ENCODE measurements around the gene MTFR1L.

MTFR1L gene

GRCh38 chr1:25816112-25816718 lies 3.5 kb upstream of the MTFR1L start:
- no peaks in the 10 kb centered on the region for H3K9me3 Mint-ChIP-seq
- peak overlapping the region in 1 of 2 donors; percentile 54 for H3K27ac Mint-ChIP-seq

GRCh38 chr1:25817840-25818501 lies 1.8 kb upstream of the MTFR1L start:
- H3K4me1 Mint-ChIP-seq (ENCODE audit: low read depth in 2 of 2): peaks cover 23 to 34% of the 10 kb centered on the region in 2 donors
- H3K36me3 Mint-ChIP-seq (ENCODE audit: insufficient read depth): peaks cover 28% of the 10 kb centered on the region
- no peaks in the 10 kb centered on the region for H3K27me3 Mint-ChIP-seq
- ATAC-seq (replicated peaks) (no peak), DNase-seq (no peak)
- peak overlapping the region in 1 of 2 donors; percentile 57 for H3K27ac Mint-ChIP-seq
- peak overlapping the region; percentile 90 to 93 for H3K4me3 Mint-ChIP-seq
- no peaks in the 10 kb centered on the region for H3K9me3 Mint-ChIP-seq

More at GRCh38 chr1:25816112-25816718, 3.5 kb upstream of the MTFR1L start:
- ATAC-seq (replicated peaks): no peak
- Mint-ChIP-seq H3K36me3 (ENCODE audit: insufficient read depth) (peaks cover 23% of the 10 kb centered on the region), H3K4me1 (ENCODE audit: low read depth in 2 of 2) (peaks cover 14 to 23% of the 10 kb centered on the region in 2 donors), H3K27me3 (no peaks in the 10 kb centered on the region), H3K4me3 (no peak overlapping the region)
- no peak for DNase-seq

- Mint-ChIP-seq H3K36me3 (ENCODE audit: insufficient read depth) (peaks cover 28% of the 10 kb centered on the region), H3K4me1 (ENCODE audit: low read depth in 2 of 2) (peaks cover 23 to 34% of the 10 kb centered on the region in 2 donors), H3K27ac (peak overlapping the region in 1 of 2 donors; percentile 94), H3K27me3 (no peaks in the 10 kb centered on the region), H3K4me3 (peak overlapping the region; percentile 90 to 93), H3K9me3 (no peaks in the 10 kb centered on the region)
- DNase-seq (no peak), ATAC-seq (replicated peaks) (no peak)
Measured at GRCh38 chr1:25818569-25818968, 1.2 kb upstream of the MTFR1L start.

- H3K9me3 Mint-ChIP-seq: no peaks in the 10 kb centered on the region
- H3K36me3 Mint-ChIP-seq (ENCODE audit: insufficient read depth): peaks cover 26% of the 10 kb centered on the region
- peaks cover 23 to 34% of the 10 kb centered on the region in 2 donors for H3K4me1 Mint-ChIP-seq (ENCODE audit: low read depth in 2 of 2)
- ATAC-seq (replicated peaks) (peak; percentile 62), DNase-seq (peak; percentile 65 to 72 (median 67))
- peak overlapping the region; percentile 90 to 93 for H3K4me3 Mint-ChIP-seq
- H3K27ac Mint-ChIP-seq: peak overlapping the region; percentile 94 to 96
- no peaks in the 10 kb centered on the region for H3K27me3 Mint-ChIP-seq
Measured at GRCh38 chr1:25820247-25821111, 725 bp downstream of the MTFR1L start.

- H3K4me1 Mint-ChIP-seq (ENCODE audit: low read depth in 2 of 2): peaks cover 23 to 34% of the 10 kb centered on the region in 2 donors
Measured at GRCh38 chr1:25821112-25821476, 1.3 kb downstream of the MTFR1L start.

GRCh38 chr1:25821630-25822091 lies 1.9 kb downstream of the MTFR1L start:
- peaks cover 29% of the 10 kb centered on the region for H3K36me3 Mint-ChIP-seq (ENCODE audit: insufficient read depth)
- H3K9me3 Mint-ChIP-seq: no peaks in the 10 kb centered on the region
- no peak for DNase-seq
- H3K4me3 Mint-ChIP-seq: peak overlapping the region; percentile 90 to 93
- H3K27ac Mint-ChIP-seq: peak overlapping the region; percentile 94 to 96
- no peak for ATAC-seq (replicated peaks)
- no peaks in the 10 kb centered on the region for H3K27me3 Mint-ChIP-seq
- peaks cover 23 to 34% of the 10 kb centered on the region in 2 donors for H3K4me1 Mint-ChIP-seq (ENCODE audit: low read depth in 2 of 2)

More at GRCh38 chr1:25821112-25821476, 1.3 kb downstream of the MTFR1L start:
- H3K27ac Mint-ChIP-seq: peak overlapping the region; percentile 94 to 96
- no peak for ATAC-seq (replicated peaks)
- H3K36me3 Mint-ChIP-seq (ENCODE audit: insufficient read depth): peaks cover 29% of the 10 kb centered on the region
- DNase-seq: no peak
- H3K9me3 Mint-ChIP-seq: no peaks in the 10 kb centered on the region
- H3K27me3 Mint-ChIP-seq: no peaks in the 10 kb centered on the region
- peak overlapping the region; percentile 90 to 93 for H3K4me3 Mint-ChIP-seq

GRCh38 chr1:25825605-25826004 lies 5.9 kb downstream of the MTFR1L start:
- Mint-ChIP-seq H3K27ac (no peak overlapping the region), H3K4me3 (no peak overlapping the region), H3K9me3 (no peaks in the 10 kb centered on the region), H3K4me1 (ENCODE audit: low read depth in 2 of 2) (peaks cover 17 to 18% of the 10 kb centered on the region in 2 donors), H3K36me3 (ENCODE audit: insufficient read depth) (peaks cover 45% of the 10 kb centered on the region), H3K27me3 (no peaks in the 10 kb centered on the region)
- no peak for ATAC-seq (replicated peaks)
- DNase-seq: no peak

- DNase-seq: no peak
- peaks cover 44% of the 10 kb centered on the region for H3K36me3 Mint-ChIP-seq (ENCODE audit: insufficient read depth)
- peaks cover 8% of the 10 kb centered on the region in 2 donors for H3K4me1 Mint-ChIP-seq (ENCODE audit: low read depth in 2 of 2)
- H3K27ac Mint-ChIP-seq: no peak overlapping the region
- H3K4me3 Mint-ChIP-seq: no peak overlapping the region
- ATAC-seq (replicated peaks): no peak
- H3K9me3 Mint-ChIP-seq: no peaks in the 10 kb centered on the region
- no peaks in the 10 kb centered on the region for H3K27me3 Mint-ChIP-seq
Measured at GRCh38 chr1:25826571-25826970, 6.8 kb downstream of the MTFR1L start.

- no peaks in the 10 kb centered on the region for H3K27me3 Mint-ChIP-seq
- DNase-seq: no peak
- no peaks in the 10 kb centered on the region for H3K9me3 Mint-ChIP-seq
- H3K36me3 Mint-ChIP-seq (ENCODE audit: insufficient read depth): peaks cover 50% of the 10 kb centered on the region
- peaks cover 0 to 2% of the 10 kb centered on the region in 2 donors for H3K4me1 Mint-ChIP-seq (ENCODE audit: low read depth in 2 of 2)
- no peak overlapping the region for H3K27ac Mint-ChIP-seq
- no peak overlapping the region for H3K4me3 Mint-ChIP-seq
- no peak for ATAC-seq (replicated peaks)
Measured at GRCh38 chr1:25828491-25828890, 8.7 kb downstream of the MTFR1L start.

- H3K4me3 Mint-ChIP-seq: no peak overlapping the region
- no peaks in the 10 kb centered on the region for H3K27me3 Mint-ChIP-seq
- ATAC-seq (replicated peaks) (no peak), DNase-seq (no peak)
- peaks cover 52% of the 10 kb centered on the region for H3K36me3 Mint-ChIP-seq (ENCODE audit: insufficient read depth)
- peaks cover 0 to 2% of the 10 kb centered on the region in 2 donors for H3K4me1 Mint-ChIP-seq (ENCODE audit: low read depth in 2 of 2)
- H3K9me3 Mint-ChIP-seq: no peaks in the 10 kb centered on the region
- H3K27ac Mint-ChIP-seq: no peak overlapping the region
Measured at GRCh38 chr1:25829046-25829445, 9.3 kb downstream of the MTFR1L start.

GRCh38 chr1:25831569-25832196 lies 11.9 kb downstream of the MTFR1L start:
- no peak overlapping the region for H3K4me3 Mint-ChIP-seq
- no peak overlapping the region for H3K27ac Mint-ChIP-seq
- ATAC-seq (replicated peaks) (no peak), DNase-seq (no peak)
- peaks cover 0 to 2% of the 10 kb centered on the region in 2 donors for H3K4me1 Mint-ChIP-seq (ENCODE audit: low read depth in 2 of 2)
- H3K27me3 Mint-ChIP-seq: no peaks in the 10 kb centered on the region
- peaks cover 53% of the 10 kb centered on the region for H3K36me3 Mint-ChIP-seq (ENCODE audit: insufficient read depth)
- no peaks in the 10 kb centered on the region for H3K9me3 Mint-ChIP-seq

GRCh38 chr1:25832336-25833037 lies 12.7 kb downstream of the MTFR1L start:
- no peak for ATAC-seq (replicated peaks)
- no peaks in the 10 kb centered on the region for H3K9me3 Mint-ChIP-seq
- H3K36me3 Mint-ChIP-seq (ENCODE audit: insufficient read depth): peaks cover 46% of the 10 kb centered on the region
- no peak overlapping the region for H3K4me3 Mint-ChIP-seq
- peaks cover 0 to 2% of the 10 kb centered on the region in 2 donors for H3K4me1 Mint-ChIP-seq (ENCODE audit: low read depth in 2 of 2)
- no peaks in the 10 kb centered on the region for H3K27me3 Mint-ChIP-seq
- no peak overlapping the region for H3K27ac Mint-ChIP-seq
- DNase-seq: no peak

Data from effector memory CD8-positive, alpha-beta T cell (primary cell).